Endothelial cell of umbilical vein (primary cell): ENCODE results near the gene B4GALNT3. TPM values are rescaled to one million over a fixed set of nuclear protein-coding genes. Genes with fewer than 3 reads are reported as not detected.

Source experiments
- BruUV-seq: library from RNA; stranded (reverse); fragments of 400-500 nt; replicated peaks from 2 replicates; lab custom pipeline; 2021; lab: Mats Ljungman, UMichigan
- CTCF ChIA-PET: fragments of 300-600, 350-600 bp; sonication (Branson Sonifier 250); formaldehyde crosslinking; loops from one replicate; lab custom pipeline; 2021; ENCODE audit warnings: antibody characterized with exemption, inconsistent platforms; lab: Charles Lee
- POLR2A ChIA-PET: fragments of 300-600, 350-600 bp; sonication (Branson Sonifier 250); formaldehyde crosslinking; loops from one replicate; lab custom pipeline; 2021; ENCODE audit warnings: antibody characterized with exemption, inconsistent platforms; lab: Charles Lee
- DNase-seq: peaks from one replicate; pipeline ENCODE4 v3.0.0-alpha.2; 2011; ENCODE audit warnings: low read depth, low spot score
- FAIRE-seq: peaks from 2 replicates; lab custom pipeline; 2011; peaks lifted over from hg19 to GRCh38; lab: Jason Lieb, UNC
- H2AFZ ChIP-seq: 2 replicates; pipeline ENCODE4 v1.6.0; 2012; ENCODE audit warnings: low read depth, low read length, control low read depth, inconsistent platforms
- H3K27ac ChIP-seq: 2 replicates; pipeline ENCODE4 v1.5.1; 2011; ENCODE audit warnings: low read depth, mild to moderate bottlenecking, control low read depth, low read length, moderate library complexity; ENCODE audit not compliant: insufficient read depth
- H3K27me3 ChIP-seq, 2 experiments: 2 replicates each; pipeline versions ENCODE4 v1.6.0 to v1.6.1; 2011; ENCODE audit warnings: low read length in 2 of 2, mixed read lengths in 1 of 2; ENCODE audit not compliant: control insufficient read depth in 2 of 2, insufficient read depth in 2 of 2
- H3K36me3 ChIP-seq, 2 experiments: 2 replicates in 1 of 2; 3 replicates in 1 of 2; pipeline ENCODE4 v1.5.1; 2011; ENCODE audit warnings: low read length in 2 of 2, mild to moderate bottlenecking in 1 of 2, moderate library complexity in 1 of 2; ENCODE audit not compliant: control insufficient read depth in 2 of 2, insufficient read depth in 2 of 2; ENCODE audit errors: extremely low read depth in 1 of 2
- H3K4me1 ChIP-seq: 3 replicates; pipeline ENCODE4 v1.5.1; 2011; ENCODE audit warnings: mild to moderate bottlenecking, low read length; ENCODE audit not compliant: control insufficient read depth, insufficient read depth; ENCODE audit errors: extremely low read depth
- H3K4me2 ChIP-seq: 2 replicates; pipeline ENCODE4 v1.6.1; 2011; ENCODE audit warnings: low read length, control low read depth, mixed read lengths; ENCODE audit not compliant: insufficient read depth
- H3K4me3 ChIP-seq, 3 experiments: fragments of 200-600 bp in 1 of 3; sonication (generic), shearing (Covaris generic) in 1 of 3; replicated peaks in 1 of 3; 2 replicates each; pipeline ENCODE4 v1.5.1; 2011 to 2016; ENCODE audit warnings: control low read depth in 3 of 3, low read length in 3 of 3, mild to moderate bottlenecking in 2 of 3, inconsistent platforms in 1 of 3, low read depth in 1 of 3, moderate library complexity in 1 of 3; ENCODE audit not compliant: insufficient read depth in 1 of 3
- H3K79me2 ChIP-seq: 2 replicates; pipeline ENCODE4 v1.6.0; 2012; ENCODE audit warnings: low read length, inconsistent platforms; ENCODE audit not compliant: control insufficient read depth, insufficient read depth
- H3K9ac ChIP-seq: replicated peaks from 2 replicates; pipeline ENCODE3; 2011; ENCODE audit warnings: low read length, control low read depth; ENCODE audit not compliant: insufficient read depth; ENCODE audit errors: extremely low read depth
- H3K9me1 ChIP-seq: replicated peaks from 3 replicates; pipeline ENCODE4 v1.6.0; 2011; ENCODE audit warnings: mild to moderate bottlenecking, low read length; ENCODE audit not compliant: control insufficient read depth, insufficient read depth; ENCODE audit errors: extremely low read depth
- H3K9me3 ChIP-seq: replicated peaks from 2 replicates; pipeline ENCODE4 v1.5.1; 2012; ENCODE audit warnings: low read length, inconsistent platforms; ENCODE audit not compliant: control insufficient read depth, insufficient read depth
- H4K20me1 ChIP-seq: replicated peaks from 2 replicates; pipeline ENCODE3; 2011; ENCODE audit warnings: mild to moderate bottlenecking, low read length; ENCODE audit not compliant: control insufficient read depth, insufficient read depth; ENCODE audit errors: extremely low read depth
- EZH2 ChIP-seq: IDR thresholded peaks from 2 replicates; pipeline ENCODE4 v1.6.1; 2012; ENCODE audit warnings: borderline replicate concordance, low read depth, mild to moderate bottlenecking, moderate library complexity, low read length, inconsistent platforms; ENCODE audit not compliant: severe bottlenecking
- FOS ChIP-seq: IDR thresholded peaks from 2 replicates; pipeline ENCODE4 v1.6.1; 2011; ENCODE audit warnings: mild to moderate bottlenecking, low read length, moderate library complexity, borderline replicate concordance; ENCODE audit not compliant: insufficient read depth
- GATA2 ChIP-seq: IDR thresholded peaks from 2 replicates; pipeline ENCODE4 v1.7.0; 2011; ENCODE audit warnings: low read depth, mild to moderate bottlenecking, moderate library complexity, mixed read lengths, low read length; ENCODE audit not compliant: insufficient read length, insufficient read depth
- JUN ChIP-seq: IDR thresholded peaks from 2 replicates; pipeline ENCODE4 v1.6.1; 2011; ENCODE audit warnings: borderline replicate concordance, low read depth; ENCODE audit not compliant: insufficient read length, insufficient read depth
- MYC ChIP-seq: IDR thresholded peaks from one replicate; pipeline ENCODE4 v1.6.1; 2011; ENCODE audit warnings: mild to moderate bottlenecking, low read depth, low read length
- POLR2A ChIP-seq: IDR thresholded peaks from 2 replicates; pipeline ENCODE4 v1.6.1; 2012; ENCODE audit warnings: low read depth, mild to moderate bottlenecking, control low read depth, low read length
- POLR2AphosphoS5 ChIP-seq: IDR thresholded peaks from 2 replicates; pipeline ENCODE4 v1.6.1; 2012; ENCODE audit warnings: low read depth, mild to moderate bottlenecking, control low read depth, low read length, moderate library complexity; ENCODE audit not compliant: insufficient read depth
- dilution Hi-C: fragments of 300-500 bp; cut with MboI; formaldehyde crosslinking; loops from one replicate; pipeline ENCODE4 v1.15.0; 2019; ENCODE audit warnings: low sequenced_read_pairs; ENCODE audit not compliant: extremely low pct_ligation_motif_present
- intact Hi-C: fragments of 100-400 bp; cut with micrococcal nuclease; formaldehyde crosslinking; loops from one replicate; pipeline ENCODE4 v1.10.0; 2022
- polyA plus RNA-seq, 4 experiments: library from polyadenylated mRNA; depleted of rRNA in 3 of 4; stranded (reverse) in 3 of 4; unstranded in 1 of 4; fragments of >200 nt; gene quantifications; 2 replicates each; pipeline versions ENCODE4 v1.2.1 to v1.2.3, GENCODE V29; 2011 to 2012; ENCODE audit warnings: missing spikeins in 1 of 4
- total RNA-seq: library from RNA; stranded (reverse); gene quantifications from 2 replicates; pipeline ENCODE4 v1.2.3, GENCODE V29; 2021
- TF ChIP-seq, protein P1 (sequence below): IDR thresholded peaks from 2 replicates; pipeline ENCODE4 v1.6.1; 2011; ENCODE audit not compliant: insufficient read depth, insufficient read length
- TF ChIP-seq, protein P2 (sequence below), 2 donors: IDR thresholded peaks; 1 replicate in 1 of 2; 2 replicates in 1 of 2; pipeline ENCODE4 v1.5.1; 2011; ENCODE audit warnings: low read length in 2 of 2, mild to moderate bottlenecking in 2 of 2, moderate library complexity in 2 of 2, control low read depth in 1 of 2, inconsistent platforms in 1 of 2, low read depth in 1 of 2; ENCODE audit not compliant: insufficient read depth in 1 of 2; ENCODE audit errors: extremely low read depth in 1 of 2

Gene B4GALNT3
- total and polyA plus RNA-seq, 2 donors (not counting 3 experiments of a cell fraction or from before 2014, with no cell fraction given): 0.07 TPM; not detected in 1

- ChIA-PET POLR2A (no interaction called here), CTCF (interaction anchor here (1.6 kb wide), 1 partner anchor 13 kb away, joined by 5 read pairs; no protein-coding TSS in a partner anchor)
- Histone ChIP-seq H3K4me1 (peaks cover 4% of the 10 kb centered on the region), H3K79me2 (no peaks in the 10 kb centered on the region), H3K9me3 (no peaks in the 10 kb centered on the region), H3K4me2 (no peak overlapping the region), H3K4me3 (no peak overlapping the region), H3K36me3 (no peaks in the 10 kb centered on the region), H2AFZ (no peak overlapping the region), H3K27ac (no peak overlapping the region), H3K9ac (no peak overlapping the region), H4K20me1 (no peaks in the 10 kb centered on the region), H3K9me1 (no peaks in the 10 kb centered on the region), H3K27me3 (peaks cover 13 to 26% of the 10 kb centered on the region in 2 experiments)
- dilution Hi-C loops: no loop called here
- no peak for DNase-seq
- TF ChIP-seq GATA2: no peak
- TF ChIP-seq JUN: no peak
- no peak for TF ChIP-seq POLR2AphosphoS5
- no peak for TF ChIP-seq FOS
- TF ChIP-seq POLR2A: no peak
- TF ChIP-seq, protein P1, sequence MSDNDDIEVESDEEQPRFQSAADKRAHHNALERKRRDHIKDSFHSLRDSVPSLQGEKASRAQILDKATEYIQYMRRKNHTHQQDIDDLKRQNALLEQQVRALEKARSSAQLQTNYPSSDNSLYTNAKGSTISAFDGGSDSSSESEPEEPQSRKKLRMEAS: no peak
- TF ChIP-seq, protein P2, sequence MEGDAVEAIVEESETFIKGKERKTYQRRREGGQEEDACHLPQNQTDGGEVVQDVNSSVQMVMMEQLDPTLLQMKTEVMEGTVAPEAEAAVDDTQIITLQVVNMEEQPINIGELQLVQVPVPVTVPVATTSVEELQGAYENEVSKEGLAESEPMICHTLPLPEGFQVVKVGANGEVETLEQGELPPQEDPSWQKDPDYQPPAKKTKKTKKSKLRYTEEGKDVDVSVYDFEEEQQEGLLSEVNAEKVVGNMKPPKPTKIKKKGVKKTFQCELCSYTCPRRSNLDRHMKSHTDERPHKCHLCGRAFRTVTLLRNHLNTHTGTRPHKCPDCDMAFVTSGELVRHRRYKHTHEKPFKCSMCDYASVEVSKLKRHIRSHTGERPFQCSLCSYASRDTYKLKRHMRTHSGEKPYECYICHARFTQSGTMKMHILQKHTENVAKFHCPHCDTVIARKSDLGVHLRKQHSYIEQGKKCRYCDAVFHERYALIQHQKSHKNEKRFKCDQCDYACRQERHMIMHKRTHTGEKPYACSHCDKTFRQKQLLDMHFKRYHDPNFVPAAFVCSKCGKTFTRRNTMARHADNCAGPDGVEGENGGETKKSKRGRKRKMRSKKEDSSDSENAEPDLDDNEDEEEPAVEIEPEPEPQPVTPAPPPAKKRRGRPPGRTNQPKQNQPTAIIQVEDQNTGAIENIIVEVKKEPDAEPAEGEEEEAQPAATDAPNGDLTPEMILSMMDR (IDR thresholded peaks at IDR 0.05; ENCODE audit: extremely low read depth in 1 of 2, insufficient read depth in 1 of 2, low read depth in 1 of 2, low read length in 2 of 2): no peak
- no peak for TF ChIP-seq EZH2
- no peak for TF ChIP-seq MYC
- intact Hi-C loops: no loop called here
- FAIRE-seq: no peak
- no TSS peak for BruUV-seq
These were observed 63.1 kb downstream of the B4GALNT3 start for GRCh38 chr12:522692-523378.
